ENCODE data around the gene GREB1L. TPM values are rescaled to one million over a fixed set of nuclear protein-coding genes. Genes with fewer than 3 reads are reported as not detected.

GREB1L gene
- total and polyA plus RNA-seq, 2 experiments from 2014 or later: 4.2 to 7.8 TPM

DNA sequence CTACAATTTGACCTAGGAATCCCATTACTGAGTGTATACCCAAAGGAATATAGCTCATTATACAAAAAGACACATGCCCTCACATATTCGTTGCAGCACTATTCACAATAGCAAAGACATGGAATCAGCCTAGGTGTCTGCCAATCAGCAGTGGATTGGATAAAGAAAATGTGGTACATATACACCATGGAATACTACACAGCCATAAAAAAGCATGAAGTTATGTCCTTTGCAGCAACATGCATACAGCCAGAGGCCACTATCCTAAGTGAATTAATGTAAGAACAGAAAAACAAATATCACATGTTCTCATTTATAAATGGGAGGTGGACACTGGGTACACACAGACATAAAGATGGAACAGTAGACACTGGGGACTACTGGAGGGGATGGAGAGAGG lies 54.0 kb downstream of the GREB1L start:
- no peaks in the 10 kb centered on the region for H3K9me3 ChIP-seq (ENCODE audit: low read depth)
- TF ChIP-seq, protein P1, sequence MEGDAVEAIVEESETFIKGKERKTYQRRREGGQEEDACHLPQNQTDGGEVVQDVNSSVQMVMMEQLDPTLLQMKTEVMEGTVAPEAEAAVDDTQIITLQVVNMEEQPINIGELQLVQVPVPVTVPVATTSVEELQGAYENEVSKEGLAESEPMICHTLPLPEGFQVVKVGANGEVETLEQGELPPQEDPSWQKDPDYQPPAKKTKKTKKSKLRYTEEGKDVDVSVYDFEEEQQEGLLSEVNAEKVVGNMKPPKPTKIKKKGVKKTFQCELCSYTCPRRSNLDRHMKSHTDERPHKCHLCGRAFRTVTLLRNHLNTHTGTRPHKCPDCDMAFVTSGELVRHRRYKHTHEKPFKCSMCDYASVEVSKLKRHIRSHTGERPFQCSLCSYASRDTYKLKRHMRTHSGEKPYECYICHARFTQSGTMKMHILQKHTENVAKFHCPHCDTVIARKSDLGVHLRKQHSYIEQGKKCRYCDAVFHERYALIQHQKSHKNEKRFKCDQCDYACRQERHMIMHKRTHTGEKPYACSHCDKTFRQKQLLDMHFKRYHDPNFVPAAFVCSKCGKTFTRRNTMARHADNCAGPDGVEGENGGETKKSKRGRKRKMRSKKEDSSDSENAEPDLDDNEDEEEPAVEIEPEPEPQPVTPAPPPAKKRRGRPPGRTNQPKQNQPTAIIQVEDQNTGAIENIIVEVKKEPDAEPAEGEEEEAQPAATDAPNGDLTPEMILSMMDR (IDR thresholded peaks at IDR 0.05; ENCODE audit: low read depth, low read length): no peak
- no peaks in the 10 kb centered on the region for H3K4me1 ChIP-seq (ENCODE audit: low read depth)
- no peak overlapping the region for H3K27ac ChIP-seq
- no peaks in the 10 kb centered on the region for H3K36me3 ChIP-seq
- DNase-seq (ENCODE audit: low read depth in 1 of 2, low spot score in 1 of 2): no peak
- no peaks in the 10 kb centered on the region for H3K27me3 ChIP-seq
- no peak overlapping the region for H3K4me3 ChIP-seq

DNA sequence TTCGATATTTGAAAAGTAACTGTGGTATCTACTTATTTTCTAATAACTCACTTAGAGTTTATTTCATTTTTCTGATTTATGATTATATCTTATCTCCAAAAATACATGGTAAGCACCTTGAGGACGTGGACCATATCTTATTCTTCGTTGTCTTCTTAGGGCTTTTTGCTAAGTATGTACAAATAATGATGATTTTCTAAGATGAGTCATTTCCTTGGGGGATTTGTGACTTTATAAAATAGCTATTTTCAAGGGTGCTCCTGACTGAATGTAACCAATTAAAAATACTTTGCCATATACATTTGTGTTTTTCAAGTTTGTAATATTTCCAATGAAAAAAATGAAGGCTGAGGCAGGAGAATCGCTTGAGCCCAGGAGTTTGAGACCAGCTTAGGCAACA lies 56.3 kb downstream of the GREB1L start:
- TF ChIP-seq, protein P1 (IDR thresholded peaks at IDR 0.05; ENCODE audit: low read depth, low read length): no peak
- Histone ChIP-seq H3K27ac (no peak overlapping the region), H3K4me1 (ENCODE audit: low read depth) (no peaks in the 10 kb centered on the region), H3K27me3 (no peaks in the 10 kb centered on the region), H3K9me3 (ENCODE audit: low read depth) (no peaks in the 10 kb centered on the region), H3K4me3 (no peak overlapping the region), H3K36me3 (no peaks in the 10 kb centered on the region)
- DNase-seq (ENCODE audit: low read depth in 1 of 2, low spot score in 1 of 2): no peak

DNA sequence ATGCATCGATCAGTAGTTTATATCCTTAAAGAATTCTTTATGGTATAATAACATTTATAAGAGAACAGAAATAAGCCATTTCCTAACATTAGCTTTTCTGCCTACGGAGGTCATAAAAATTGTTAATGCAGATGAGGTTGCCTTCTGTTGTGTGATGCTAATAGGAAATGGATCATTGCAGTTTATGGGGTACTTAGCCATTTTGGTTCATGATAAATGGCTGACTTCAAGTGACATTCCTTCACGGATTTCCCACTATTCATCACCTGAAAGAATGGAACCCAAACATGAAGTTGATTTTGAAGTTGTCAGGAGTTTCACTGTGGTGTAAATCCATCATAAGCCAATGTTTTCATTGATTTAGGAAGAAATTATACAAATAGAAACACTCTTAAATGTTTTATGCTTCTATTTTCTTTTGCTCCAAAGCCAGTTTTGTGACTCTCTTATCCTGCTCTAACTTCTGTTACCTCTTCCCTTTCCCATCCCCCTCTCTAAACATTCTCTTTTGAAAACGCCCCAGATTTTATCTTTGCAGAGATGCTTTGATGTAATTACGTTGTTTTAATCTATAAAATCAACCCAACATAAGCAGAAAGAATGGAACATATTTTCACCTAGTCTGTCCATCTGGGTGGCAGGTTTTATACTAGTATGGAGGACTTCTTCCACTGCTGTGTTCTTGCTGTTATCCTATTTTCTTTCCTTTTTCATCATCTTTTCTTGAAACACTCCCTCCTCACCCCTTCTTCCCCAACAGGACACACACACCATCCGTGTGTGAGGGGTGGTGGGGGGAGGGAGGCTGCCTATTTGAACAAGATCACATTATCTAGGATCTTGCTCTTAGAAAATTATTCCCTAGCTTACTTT lies 58.2 kb downstream of the GREB1L start:
- Histone ChIP-seq H3K4me1 (ENCODE audit: low read depth) (no peaks in the 10 kb centered on the region), H3K9me3 (ENCODE audit: low read depth) (no peaks in the 10 kb centered on the region), H3K27me3 (no peaks in the 10 kb centered on the region), H3K36me3 (no peaks in the 10 kb centered on the region), H3K27ac (no peak overlapping the region), H3K4me3 (no peak overlapping the region)
- TF ChIP-seq, protein P1 (IDR thresholded peaks at IDR 0.05; ENCODE audit: low read depth, low read length): no peak
- no peak for DNase-seq (ENCODE audit: low read depth in 1 of 2, low spot score in 1 of 2)

DNA sequence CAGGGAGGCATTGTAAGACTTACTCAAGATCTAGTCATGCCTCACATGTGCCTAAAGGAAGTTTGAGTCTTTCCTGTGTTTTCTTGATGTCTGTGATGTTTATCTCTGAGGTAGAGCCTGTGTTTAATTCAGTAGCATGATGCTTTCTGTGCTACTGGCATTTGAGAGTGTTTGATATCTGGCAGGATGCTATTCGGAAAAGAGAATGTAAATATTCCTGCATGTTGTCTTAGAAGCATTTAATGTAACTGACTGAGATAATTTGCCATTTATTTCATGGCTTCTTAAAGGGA lies 58.8 kb downstream of the GREB1L start:
- H3K27me3 ChIP-seq: no peaks in the 10 kb centered on the region
- no peak overlapping the region for H3K4me3 ChIP-seq
- H3K36me3 ChIP-seq: no peaks in the 10 kb centered on the region
- no peaks in the 10 kb centered on the region for H3K4me1 ChIP-seq (ENCODE audit: low read depth)
- no peak overlapping the region for H3K27ac ChIP-seq
- TF ChIP-seq, protein P1 (IDR thresholded peaks at IDR 0.05; ENCODE audit: low read depth, low read length): no peak
- DNase-seq (ENCODE audit: low read depth in 1 of 2, low spot score in 1 of 2): no peak
- no peaks in the 10 kb centered on the region for H3K9me3 ChIP-seq (ENCODE audit: low read depth)

GRCh38 chr18:21303445-21303844 lies 61.4 kb downstream of the GREB1L start:
- Histone ChIP-seq H3K4me3 (no peak overlapping the region), H3K27me3 (no peaks in the 10 kb centered on the region), H3K9me3 (ENCODE audit: low read depth) (no peaks in the 10 kb centered on the region), H3K27ac (no peak overlapping the region), H3K36me3 (no peaks in the 10 kb centered on the region), H3K4me1 (ENCODE audit: low read depth) (no peaks in the 10 kb centered on the region)
- DNase-seq (ENCODE audit: low read depth in 1 of 2, low spot score in 1 of 2): no peak
- TF ChIP-seq, protein P1 (IDR thresholded peaks at IDR 0.05; ENCODE audit: low read depth, low read length): no peak

Data from cardiac muscle cell (in vitro differentiated cells and primary cell).